ENCODE data around the gene CD209. TPM values are rescaled to one million over a fixed set of nuclear protein-coding genes. Genes with fewer than 3 reads are reported as not detected.
"Not testable (repeated sequence)": the region's sequence is repeated elsewhere in the genome, so short reads cannot be mapped to it uniquely, and the experiment has no call there.

Gene CD209, protein sequence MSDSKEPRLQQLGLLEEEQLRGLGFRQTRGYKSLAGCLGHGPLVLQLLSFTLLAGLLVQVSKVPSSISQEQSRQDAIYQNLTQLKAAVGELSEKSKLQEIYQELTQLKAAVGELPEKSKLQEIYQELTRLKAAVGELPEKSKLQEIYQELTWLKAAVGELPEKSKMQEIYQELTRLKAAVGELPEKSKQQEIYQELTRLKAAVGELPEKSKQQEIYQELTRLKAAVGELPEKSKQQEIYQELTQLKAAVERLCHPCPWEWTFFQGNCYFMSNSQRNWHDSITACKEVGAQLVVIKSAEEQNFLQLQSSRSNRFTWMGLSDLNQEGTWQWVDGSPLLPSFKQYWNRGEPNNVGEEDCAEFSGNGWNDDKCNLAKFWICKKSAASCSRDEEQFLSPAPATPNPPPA
- 2.7 TPM for total RNA-seq

DNA sequence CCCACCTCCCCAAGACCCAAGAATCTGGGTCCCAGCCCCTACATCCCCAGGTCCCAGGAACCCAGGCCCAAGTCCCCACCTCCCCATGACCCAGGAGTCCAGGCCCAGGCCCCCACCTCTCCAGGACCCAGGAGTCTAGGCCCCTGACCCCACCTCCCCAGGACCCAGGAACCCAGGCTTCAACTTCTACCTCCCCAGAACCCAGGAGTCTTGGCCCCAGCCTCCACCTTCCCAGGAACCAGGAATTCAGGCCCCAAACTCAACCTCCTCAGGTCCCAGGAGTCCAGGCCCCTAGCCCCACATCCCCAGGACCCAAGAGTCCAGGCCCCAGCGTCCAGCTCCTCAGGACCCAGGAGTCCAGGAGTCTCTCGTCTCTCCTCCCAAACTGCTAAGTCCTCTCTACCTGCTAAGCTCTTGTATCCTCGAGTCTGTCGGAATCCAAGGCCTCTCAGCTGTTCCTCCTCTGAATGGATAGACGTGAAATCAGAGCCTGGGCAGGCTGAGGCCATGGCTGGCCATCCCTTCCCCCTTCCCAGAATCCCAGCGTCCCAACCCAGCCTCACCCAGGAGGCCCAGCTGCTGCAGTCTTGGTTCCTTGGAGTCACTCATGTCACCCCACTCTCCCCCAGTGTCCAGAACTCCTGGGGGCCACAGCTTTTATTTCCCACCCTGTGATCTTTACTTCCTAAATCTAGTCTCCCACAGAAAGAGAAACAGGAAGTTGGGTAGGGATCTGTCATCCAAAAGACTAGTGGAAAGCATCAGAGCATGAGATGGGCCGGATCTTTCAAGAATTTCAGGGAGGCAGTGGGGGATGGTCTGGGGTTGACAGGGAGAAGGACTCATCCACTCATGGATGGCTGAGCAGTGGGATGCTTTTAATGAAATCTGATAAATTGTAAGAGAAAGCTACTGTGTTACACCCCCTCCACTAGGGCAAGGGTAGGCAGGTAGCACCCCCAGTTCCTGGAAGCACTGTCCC is at the start of gene CD209:
CD209 (minus strand) TSS at position 632 of the 982 bp plus-strand sequence; CDS start at position 609, 23 bp downstream.
- peak; percentile 5 for DNase-seq

DNA sequence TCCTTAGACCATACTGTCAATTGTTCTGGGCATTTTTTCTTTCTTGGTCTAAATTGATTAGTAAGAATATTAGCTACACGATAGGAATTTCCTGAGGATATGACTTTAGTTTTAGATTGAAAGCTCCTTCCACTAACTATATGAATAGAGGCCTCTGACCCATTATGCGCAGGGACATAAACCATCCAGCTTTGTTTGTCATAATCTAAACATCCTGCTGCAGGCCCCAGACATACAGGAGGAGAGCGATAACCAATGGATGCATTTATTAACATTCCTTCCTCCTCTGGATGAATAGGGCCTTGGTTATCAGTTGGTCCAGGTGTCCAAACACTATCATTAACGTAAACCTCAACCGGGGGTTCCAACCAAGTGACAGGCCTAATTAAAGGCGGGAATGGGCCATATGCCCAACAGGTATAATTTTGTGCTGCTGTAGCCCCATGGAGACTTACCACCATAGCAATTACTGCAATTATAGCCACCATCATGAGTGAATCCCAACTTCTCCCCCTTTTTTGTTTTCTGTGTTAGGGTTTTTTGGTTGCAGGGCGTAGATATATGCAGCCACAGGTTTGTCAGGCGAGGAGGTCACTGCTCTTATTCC is 48.3 kb upstream of the CD209 start:
- no peak for DNase-seq

DNA sequence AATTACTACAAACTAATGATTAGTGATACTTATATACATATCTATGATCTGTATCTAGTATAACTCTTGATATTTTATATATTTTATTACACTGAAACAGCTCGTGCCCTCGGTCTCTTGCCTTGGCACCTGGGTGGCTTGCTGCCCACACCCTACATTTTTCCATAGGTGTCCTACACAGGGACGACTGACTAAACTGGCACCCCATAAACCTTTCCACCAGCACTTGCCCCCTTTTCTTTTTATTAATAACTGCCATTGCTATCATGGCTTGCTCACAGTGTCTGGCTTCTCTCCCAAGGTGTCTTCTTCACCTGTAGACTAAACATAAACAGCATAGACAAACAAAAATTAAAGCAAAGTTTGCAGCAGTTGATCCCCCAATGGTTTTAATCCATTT is 46.2 kb upstream of the CD209 start:
- DNase-seq: no peak

DNA sequence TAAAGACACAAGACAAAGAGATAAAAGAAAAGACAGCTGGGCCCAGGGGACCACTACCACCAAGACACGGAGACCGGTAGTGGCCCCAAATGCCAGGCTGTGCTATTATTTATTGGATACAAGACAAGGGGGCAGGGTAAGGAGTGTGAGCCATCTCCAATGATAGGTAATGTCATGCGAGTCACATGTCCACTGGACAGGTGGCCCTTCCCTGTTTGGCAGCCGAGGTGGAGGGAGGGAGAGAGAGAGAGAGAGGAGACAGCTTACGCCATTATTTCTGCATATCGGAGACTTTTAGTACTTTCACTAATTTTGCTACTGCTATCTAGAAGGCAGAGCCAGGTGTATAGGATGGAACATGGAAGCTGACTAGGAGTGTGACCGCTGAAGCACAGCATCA is 45.4 kb upstream of the CD209 start:
- DNase-seq: not testable (repeated sequence)

DNA sequence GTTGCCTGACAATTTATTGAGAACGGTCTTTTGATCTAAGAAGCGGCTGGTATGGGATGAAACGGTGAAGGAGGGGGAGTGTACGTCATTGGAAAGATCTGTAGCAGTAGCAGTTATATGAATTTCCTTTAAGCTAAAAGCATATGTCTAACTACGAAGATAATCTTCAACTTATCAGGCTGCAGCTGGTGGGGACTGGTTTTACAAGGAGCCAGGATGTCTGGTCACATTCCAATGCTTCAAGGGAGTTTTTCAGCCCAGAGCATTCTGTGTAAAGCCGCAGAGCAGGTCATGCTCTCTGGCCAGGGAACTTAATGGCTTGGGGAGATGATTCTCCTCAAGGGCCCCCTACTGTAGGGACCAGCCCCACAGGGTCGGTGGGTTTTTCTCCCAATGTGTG is 44.9 kb upstream of the CD209 start:
- no peak for DNase-seq

DNA sequence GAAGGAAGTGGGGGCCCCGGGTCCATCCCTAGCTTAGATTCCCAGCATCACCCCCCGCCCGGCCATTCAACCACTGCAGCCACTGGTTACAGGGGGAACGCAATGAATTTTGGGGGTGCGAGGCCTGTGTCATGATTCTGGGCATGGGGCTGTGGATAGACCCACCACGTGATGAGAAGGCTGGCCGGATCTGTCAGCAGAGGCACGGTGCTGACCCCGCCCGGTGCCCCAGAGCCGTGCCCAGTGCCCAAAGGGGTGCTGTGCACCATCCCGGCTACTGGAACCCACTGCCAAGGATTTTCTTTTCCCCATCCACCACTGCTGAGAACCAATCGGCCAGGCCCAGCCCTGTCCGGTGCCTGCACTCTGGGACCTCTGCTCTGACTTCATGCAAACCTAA is 43.1 kb upstream of the CD209 start:
- DNase-seq: no peak

DNA sequence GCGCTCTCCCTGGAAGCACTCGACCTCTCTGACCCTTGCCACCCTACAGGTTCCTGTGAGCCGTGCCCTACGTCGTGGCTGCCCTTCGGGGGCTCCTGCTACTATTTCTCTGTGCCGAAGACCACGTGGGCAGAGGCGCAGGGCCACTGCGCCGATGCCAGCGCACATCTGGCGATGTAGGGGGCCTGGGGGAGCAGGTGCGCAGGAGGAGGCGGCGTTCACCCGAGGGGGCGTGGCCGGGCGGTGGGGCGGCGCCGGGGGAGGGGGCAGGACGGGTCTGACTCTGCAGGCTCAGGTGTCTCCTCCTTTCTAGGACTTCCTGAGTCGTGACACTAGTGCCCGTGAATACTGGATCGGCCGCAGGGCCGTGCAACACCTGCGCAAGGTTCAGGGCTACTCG is 42.1 kb upstream of the CD209 start:
- DNase-seq: no peak

DNA sequence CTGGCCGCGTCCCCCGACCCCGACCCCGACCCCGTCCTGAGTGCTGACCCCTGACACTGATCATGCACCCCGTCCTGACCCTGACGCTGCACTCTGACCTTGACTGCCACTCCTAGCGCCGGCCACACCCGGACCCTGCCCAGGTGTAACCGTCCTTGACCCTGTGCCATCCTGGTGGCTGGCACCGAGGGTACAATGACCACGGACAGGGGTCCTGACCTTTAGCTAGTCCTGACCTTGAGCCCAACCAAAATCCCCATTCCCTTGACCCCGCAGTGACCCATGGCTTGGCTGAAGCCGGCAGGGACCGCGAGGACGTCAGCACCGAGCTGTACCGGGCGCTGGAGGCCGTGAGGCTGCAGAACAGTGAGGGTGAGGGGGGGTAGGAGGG is 41.6 kb upstream of the CD209 start:
- DNase-seq: no peak

DNA sequence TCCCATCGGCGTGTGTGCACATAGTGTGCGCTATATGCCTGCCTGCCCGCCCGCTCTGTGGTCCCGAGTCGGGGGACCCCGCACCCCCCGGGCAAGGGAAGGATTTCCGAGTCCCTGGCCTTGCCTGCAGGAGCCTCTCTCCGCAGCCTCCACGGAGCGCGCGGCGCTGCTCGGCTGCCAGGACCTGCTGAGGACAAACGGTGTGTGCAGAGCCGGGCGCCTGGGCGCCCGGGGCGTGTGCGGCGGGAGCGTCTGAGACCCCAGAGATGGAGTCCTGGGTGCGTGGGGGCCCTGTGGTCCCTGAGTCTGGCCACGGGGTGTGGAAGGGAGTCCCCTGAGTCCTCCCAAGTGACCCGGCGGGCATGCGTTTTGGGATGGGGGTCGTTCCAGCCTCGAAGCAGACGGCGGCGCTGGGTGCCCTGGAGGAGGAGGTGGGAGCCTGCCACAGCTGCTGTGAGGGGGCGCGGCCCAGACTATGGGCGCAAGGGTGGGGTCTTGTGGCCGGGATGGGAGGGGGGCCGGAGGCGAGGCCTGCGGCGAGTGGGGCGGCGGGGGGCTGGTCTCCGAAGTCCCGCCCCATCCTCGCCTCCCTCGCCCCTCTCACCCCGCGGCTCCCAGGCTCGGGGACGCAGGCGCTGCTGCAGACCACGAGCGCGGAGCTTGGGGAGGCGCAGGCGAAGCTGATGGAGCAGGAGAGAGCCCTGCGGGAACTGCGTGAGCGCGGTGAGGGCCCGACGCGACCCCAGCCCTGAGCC is 41.0 kb upstream of the CD209 start:
- no peak for DNase-seq

DNA sequence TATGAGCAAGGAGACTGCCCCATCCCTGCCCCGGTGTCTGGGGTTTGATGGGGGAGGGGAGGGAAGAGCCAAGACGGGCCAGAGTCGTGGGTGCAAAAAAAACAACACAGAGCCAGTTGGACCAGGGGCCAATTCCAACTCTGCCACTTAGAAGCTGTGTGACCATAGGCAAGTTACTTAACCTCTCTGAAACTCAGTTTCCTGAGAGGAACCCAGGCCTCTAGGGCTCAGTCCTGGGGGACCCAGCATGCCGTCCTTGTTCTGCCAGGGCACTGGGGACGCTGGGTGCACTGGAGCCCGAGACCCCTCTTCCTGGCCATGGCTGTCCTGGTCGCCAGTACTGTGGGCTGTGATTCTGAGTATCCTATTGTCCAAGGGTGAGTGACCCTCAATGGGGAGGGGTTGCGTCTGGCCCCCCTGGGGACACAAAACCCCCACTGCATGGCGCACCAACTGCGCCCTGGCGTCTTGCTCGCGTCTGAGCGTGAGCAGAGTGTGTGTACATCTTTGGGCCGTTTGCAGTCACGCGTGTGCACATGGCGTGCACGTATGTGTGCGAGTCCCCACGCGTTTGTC is 40.4 kb upstream of the CD209 start:
- no peak for DNase-seq

DNA sequence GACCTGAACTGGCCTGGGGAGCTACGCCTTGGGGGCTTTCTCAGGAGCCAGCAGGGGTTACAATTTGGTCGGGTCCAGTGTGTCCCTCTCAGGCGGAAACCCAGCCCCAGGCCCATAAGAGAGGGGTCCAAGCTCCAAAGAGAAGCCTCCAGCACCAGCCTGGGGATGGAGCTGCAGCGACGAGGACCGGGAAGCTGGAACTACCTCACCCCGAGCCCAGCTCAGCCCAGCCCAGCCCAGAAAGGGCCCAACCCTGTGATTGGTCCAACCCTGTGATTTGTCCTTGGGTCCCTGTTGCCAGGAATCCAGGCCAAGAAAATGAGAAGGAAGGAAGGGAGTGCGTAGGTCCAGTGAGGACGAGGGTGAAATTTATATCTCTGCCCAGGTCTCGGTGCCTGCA is 39.8 kb upstream of the CD209 start:
- no peak for DNase-seq

DNA sequence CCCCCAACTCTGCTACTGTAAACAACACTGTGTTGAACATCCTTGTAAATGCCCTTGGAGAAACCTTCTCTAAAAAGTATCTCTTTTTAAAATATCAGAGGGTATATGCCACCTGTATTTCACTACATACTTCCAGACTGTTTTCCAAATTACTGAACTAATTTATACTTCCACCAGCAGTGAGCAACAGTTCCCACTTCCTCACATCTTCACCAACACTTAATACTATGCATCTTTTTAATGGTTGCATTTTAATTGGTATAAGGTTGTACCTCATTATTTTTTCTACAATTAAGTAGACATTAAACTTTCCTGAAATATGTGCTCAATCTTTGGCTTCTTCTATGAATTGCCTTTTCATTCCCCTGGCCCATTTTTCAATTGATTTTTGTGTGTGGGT is 37.5 kb upstream of the CD209 start:
- no peak for DNase-seq

DNA sequence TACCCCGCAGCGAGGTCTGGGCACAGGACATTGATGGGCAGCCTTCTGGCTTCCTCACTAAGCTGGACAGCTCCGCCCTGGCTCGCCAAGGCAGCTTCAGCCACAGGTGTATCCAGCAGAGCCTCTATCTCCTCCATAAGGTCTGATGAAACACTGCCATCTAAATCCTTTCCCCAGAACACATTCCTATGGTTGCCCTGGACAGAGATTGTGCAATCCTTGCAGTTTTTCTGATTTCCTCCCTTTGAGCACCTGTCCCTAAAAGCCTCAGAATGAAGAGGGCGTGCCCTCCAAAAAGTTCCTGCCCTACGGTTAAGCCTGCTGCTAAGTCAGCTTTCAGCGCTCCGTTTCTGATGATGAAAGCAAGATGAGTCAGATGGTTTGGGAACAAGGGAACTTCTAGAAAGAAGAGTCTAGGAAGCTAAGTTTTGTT is 36.7 kb upstream of the CD209 start:
- no peak for DNase-seq

DNA sequence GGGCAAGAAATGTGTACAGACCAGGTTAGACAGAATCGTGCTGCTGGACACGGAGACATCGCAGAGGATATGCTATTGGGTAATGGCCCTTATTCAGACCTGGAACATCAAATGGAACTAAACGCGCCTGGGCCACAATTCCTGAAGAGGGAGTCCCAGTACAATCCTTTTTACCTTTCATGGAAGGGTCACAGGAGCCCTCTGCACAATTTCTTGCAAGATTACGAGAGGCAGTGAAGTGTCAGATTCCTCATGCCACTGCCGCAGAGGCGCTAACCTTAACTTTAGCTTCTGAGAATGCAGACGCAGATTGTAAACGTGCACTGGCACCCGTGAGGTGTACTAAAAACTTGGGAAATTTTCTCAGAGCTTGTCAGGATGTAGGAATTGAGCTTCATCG is 33.8 kb upstream of the CD209 start:
- no peak for DNase-seq

DNA sequence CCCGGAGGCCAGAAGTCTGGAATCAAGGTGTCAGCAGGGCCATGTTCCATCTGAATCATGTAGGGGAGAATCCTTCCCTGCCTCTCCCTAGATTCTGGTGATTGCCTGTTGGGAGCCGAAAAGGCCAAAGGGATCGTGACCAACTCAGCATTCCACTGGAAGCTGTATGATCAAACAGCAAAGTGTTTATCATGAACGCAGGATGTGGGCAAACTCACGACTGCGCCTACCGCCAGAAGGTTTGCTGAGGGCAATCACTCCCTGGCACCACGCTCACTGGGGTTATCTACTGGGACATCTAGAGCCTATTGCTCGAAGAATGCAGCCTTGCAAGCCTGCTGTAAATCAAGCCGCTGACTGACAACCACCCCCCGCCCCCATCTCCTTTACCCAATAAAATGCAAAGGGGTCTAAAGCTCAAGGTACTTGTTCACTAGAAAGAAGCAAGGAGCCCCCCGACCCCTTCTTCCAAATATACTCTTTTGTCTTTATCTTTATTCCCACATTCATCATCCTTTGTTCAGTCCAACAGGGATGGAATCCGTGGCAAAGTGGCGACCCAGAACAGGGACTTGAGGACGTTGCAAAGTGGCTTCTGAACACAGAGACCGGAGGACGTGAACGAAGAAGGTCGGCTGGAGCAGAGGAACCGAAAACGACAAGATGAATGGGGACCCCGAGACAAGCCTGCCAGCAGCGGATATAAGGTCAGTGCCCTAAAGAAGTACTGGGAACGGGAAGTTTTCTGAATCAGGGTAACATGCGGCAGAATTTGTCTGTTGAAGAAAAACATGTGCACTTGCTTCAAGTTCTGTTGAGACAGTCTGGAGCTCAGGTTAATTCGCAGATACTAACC is 32.5 kb upstream of the CD209 start:
- DNase-seq: no peak

DNA sequence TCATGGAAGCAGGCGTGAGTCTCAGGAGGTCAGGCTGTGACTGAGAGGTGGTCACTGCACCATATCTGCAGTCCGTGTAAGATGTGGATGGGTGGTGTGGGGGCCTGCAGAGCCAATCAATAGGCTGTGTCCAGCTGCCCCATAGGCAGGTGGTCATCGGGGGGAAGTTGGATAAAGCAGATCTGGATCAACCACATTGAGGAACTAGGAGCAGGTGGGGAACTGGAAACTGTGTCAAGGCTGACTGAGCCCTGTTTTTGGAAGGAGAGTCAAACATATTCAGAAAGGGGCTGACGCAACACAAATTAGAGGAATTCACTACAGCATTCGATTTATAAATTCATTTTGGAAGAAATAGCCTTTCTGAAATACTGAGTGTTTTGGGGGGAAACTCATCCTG is 30.7 kb upstream of the CD209 start:
- no peak for DNase-seq

DNA sequence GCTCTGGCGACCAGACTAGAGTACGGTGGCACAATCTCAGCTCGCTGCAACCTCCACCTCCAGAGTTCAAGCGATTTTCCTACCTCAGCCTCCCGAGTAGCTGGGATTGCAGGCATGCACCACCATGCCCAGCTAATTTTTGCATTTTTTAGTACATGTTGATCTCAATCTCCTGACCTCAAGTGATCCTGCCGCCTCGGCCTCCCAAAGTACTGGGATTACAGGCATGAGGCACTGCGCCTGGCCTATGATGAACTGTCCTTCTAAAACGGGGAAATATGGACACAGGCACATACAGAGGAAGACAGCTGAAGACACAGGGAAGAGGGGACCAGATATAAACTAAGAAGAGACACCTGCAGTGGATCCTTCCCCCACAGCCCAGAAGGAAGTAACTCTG is 28.4 kb upstream of the CD209 start:
- no peak for DNase-seq

DNA sequence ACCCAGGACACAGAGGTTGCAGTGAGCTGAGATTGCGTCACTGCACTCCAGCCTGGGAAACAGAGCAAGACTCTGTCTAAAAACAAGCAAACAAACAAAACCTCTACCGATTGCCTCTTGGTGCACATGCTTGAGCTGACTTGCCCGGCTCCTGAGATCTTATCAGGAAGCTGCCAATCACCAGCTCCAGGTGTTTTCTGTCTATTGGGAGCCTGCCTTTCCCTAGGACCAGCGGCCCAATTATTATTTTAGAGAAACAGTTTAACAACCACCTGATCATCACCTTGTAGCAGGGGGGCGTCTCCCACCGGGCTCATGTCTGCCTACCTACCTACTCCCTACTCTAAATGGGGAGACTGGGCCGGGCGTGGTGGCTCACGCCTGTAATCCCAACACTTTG is 26.5 kb upstream of the CD209 start:
- DNase-seq: no peak

DNA sequence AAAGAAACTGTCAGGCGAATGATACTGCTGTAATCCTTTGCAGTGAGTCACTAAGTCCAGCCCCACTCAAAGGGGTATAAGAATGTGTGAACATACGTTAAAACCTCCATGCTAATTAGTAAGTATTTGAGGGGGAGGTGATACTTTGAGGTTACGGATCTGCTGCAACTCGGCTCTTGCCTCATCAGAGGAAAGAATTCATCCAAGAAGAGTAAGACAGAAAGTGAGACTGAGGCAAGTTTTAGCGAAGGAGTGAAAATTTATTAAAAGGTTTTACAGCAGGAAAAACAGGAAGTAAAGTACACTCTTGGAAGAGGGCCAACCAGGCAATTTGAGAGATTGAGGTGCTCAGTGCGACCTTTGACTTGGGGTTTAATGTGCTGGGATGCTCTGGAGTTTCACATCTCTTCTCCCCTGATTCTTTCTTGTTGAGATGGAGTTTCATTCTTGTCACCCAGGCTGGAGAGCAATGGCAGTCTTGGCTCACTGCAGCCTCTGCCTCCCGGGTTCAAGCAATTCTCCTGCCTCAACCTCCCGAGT is 25.5 kb upstream of the CD209 start:
- DNase-seq: no peak

DNA sequence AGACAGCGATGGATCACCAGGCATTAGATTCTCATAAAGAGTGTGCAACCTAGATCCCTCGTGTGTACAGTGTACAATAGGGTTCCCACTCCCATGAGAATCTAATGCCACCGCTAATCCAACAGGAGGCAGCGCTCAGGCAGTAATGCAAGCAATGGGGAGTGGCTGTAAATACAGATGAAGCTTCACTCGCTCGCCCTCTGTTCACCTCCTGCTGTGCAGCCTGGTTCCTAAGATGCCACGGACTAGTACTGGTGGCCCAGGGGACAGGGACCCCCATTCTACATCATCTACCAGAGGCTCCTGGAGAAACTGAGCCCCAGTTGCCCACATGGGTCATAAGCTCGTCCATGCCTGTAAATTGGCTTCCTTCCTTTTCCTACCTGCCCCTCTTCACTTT is 23.7 kb upstream of the CD209 start:
- no peak for DNase-seq

Measured in tongue (tissue), 2 donors.